ENCODE measurements around the gene PARD3B.

- TF ChIP-seq CTCF (IDR thresholded peaks at IDR 0.05) (no peak), POLR2AphosphoS5 (IDR thresholded peaks at IDR 0.05; ENCODE audit: low read depth, low read length) (no peak), TCF7L2 (IDR thresholded peaks at IDR 0.05; ENCODE audit: low read depth, low read length) (no peak), SIN3A (IDR thresholded peaks at IDR 0.05; ENCODE audit: borderline replicate concordance, insufficient read depth, low read depth, low read length) (no peak)
Observed at GRCh38 chr2:204578928-204579598, 33.8 kb downstream of the PARD3B start.

Measured in Panc1 (cell line).